Prostate gland (tissue), 2 donors: ENCODE measurements around the gene HELQ. TPM values are rescaled to one million over a fixed set of nuclear protein-coding genes. Genes with fewer than 3 reads are reported as not detected.

Experiments used
- DNase-seq: peaks from one replicate; pipeline ENCODE4 v3.0.0-alpha.2; 2019; ENCODE audit warnings: low spot score
- H3K27ac ChIP-seq, 2 donors: fragments of 200-600 bp; sonication (generic); 2 replicates each; pipeline ENCODE4 v1.5.1; 2017 to 2019
- H3K27me3 ChIP-seq: fragments of 200-600 bp; sonication (generic); replicated peaks from 2 replicates; pipeline ENCODE4 v1.5.1; 2019; ENCODE audit not compliant: insufficient read depth
- H3K36me3 ChIP-seq, 2 donors: fragments of 200-600 bp; sonication (generic); 1 replicate in 1 of 2; 2 replicates in 1 of 2; pipeline versions ENCODE4 v1.5.1 to v1.8.1; 2017 to 2019
- H3K4me1 ChIP-seq: fragments of 200-600 bp; sonication (generic); replicated peaks from 2 replicates; pipeline ENCODE4 v1.5.1; 2019
- H3K4me3 ChIP-seq, 2 donors: fragments of 200-600 bp; sonication (generic); 2 replicates each; pipeline ENCODE4 v1.5.1; 2017 to 2019
- H3K9me3 ChIP-seq: fragments of 200-600 bp; sonication (generic); 2 replicates; pipeline ENCODE4 v1.5.1; 2017
- CTCF ChIP-seq, 4 experiments: fragments of 200-600 bp in 2 of 4; fragments of 450-650 bp in 2 of 4; sonication (generic) in 2 of 4; IDR thresholded peaks; 1 replicate in 3 of 4; 2 replicates in 1 of 4; pipeline ENCODE4 v1.5.1; 2016 to 2019; ENCODE audit warnings: antibody characterized with exemption in 4 of 4, mild to moderate bottlenecking in 2 of 4, moderate library complexity in 2 of 4
- POLR2A ChIP-seq: fragments of 450-650 bp; IDR thresholded peaks from one replicate; pipeline ENCODE4 v1.6.1; 2016; ENCODE audit warnings: antibody characterized with exemption, mild to moderate bottlenecking
- POLR2AphosphoS5 ChIP-seq: sonication (generic); formaldehyde crosslinking; IDR thresholded peaks from one replicate; pipeline ENCODE4 v1.6.1; 2017; ENCODE audit warnings: antibody characterized with exemption
- WGBS: methylation state at CpG from one replicate; pipeline ENCODE4 v1.1.5; 2018; 5-methylcytosine and 5-hydroxymethylcytosine counted together
- intact Hi-C: fragments of 100-400 bp; cut with DNase I; formaldehyde crosslinking; loops from one replicate; pipeline ENCODE4 v1.14.2; 2022
- small RNA-seq, 2 donors: library from RNA; depleted of rRNA; stranded (forward); fragments of <200 nt; gene quantifications; one replicate each; pipeline ENCODE3, GENCODE V24; 2016
- total RNA-seq, 2 donors: library from RNA; depleted of rRNA; stranded (reverse); fragments of >200 nt; gene quantifications; one replicate each; pipeline ENCODE4 v1.1.0, GENCODE V29; 2016

Gene HELQ
- total RNA-seq, 2 donors from 2014 or later, result 15.5 to 20.9 TPM

GRCh38 chr4:83362492-83363329 lies 92.9 kb downstream of the HELQ start:
- Histone ChIP-seq H3K36me3 (no peaks in the 10 kb centered on the region), H3K4me1 (no peaks in the 10 kb centered on the region), H3K4me3 (no peak overlapping the region), H3K27ac (peak overlapping the region in 1 of 2 donors; percentile 46), H3K27me3 (no peaks in the 10 kb centered on the region), H3K9me3 (no peaks in the 10 kb centered on the region)
- TF ChIP-seq CTCF (IDR thresholded peaks at IDR 0.05) (peak in 3 of 4 experiments; percentile 15 to 39 (median 20)), POLR2A (no peak), POLR2AphosphoS5 (peak; percentile 72)
- intact Hi-C loops, result no loop called here
- peak; percentile 70 for DNase-seq
- WGBS, result 44% methylated on average over 9 of the region's 9 CpGs

- WGBS, result 92% methylated on average over 7 of the region's 7 CpGs
- no peak for DNase-seq
- TF ChIP-seq POLR2A (no peak), POLR2AphosphoS5 (no peak), CTCF (IDR thresholded peaks at IDR 0.05) (no peak)
- Histone ChIP-seq H3K9me3 (no peaks in the 10 kb centered on the region), H3K4me3 (no peak overlapping the region), H3K4me1 (no peaks in the 10 kb centered on the region), H3K36me3 (no peaks in the 10 kb centered on the region), H3K27ac (no peak overlapping the region), H3K27me3 (no peaks in the 10 kb centered on the region)
- intact Hi-C loops, result no loop called here
Measured at GRCh38 chr4:83361416-83362103, 94.1 kb downstream of the HELQ start.

GRCh38 chr4:83360018-83360417 lies 95.6 kb downstream of the HELQ start:
- TF ChIP-seq POLR2AphosphoS5, result no peak
- no peak for TF ChIP-seq POLR2A
- TF ChIP-seq CTCF (IDR thresholded peaks at IDR 0.05), result no peak
- WGBS, result 89% methylated on average over 4 of the region's 4 CpGs
- intact Hi-C loops, result no loop called here
- Histone ChIP-seq H3K36me3 (no peaks in the 10 kb centered on the region), H3K9me3 (no peaks in the 10 kb centered on the region), H3K4me3 (no peak overlapping the region), H3K4me1 (no peaks in the 10 kb centered on the region), H3K27ac (no peak overlapping the region), H3K27me3 (no peaks in the 10 kb centered on the region)
- DNase-seq, result no peak

- no peaks in the 10 kb centered on the region for H3K36me3 ChIP-seq
- TF ChIP-seq POLR2A (no peak), POLR2AphosphoS5 (no peak), CTCF (IDR thresholded peaks at IDR 0.05) (no peak)
- intact Hi-C loops, result no loop called here
- no peaks in the 10 kb centered on the region for H3K27me3 ChIP-seq
- H3K4me3 ChIP-seq, result no peak overlapping the region
- no peak for DNase-seq
- H3K27ac ChIP-seq, result no peak overlapping the region
- H3K9me3 ChIP-seq, result no peaks in the 10 kb centered on the region
- H3K4me1 ChIP-seq, result no peaks in the 10 kb centered on the region
- 79% methylated on average over 1 of the region's 1 CpG for WGBS
Measured at GRCh38 chr4:83358410-83358809, 97.2 kb downstream of the HELQ start.

Small RNA genes within 50 kb of the gene (small RNA-seq; reads per million reads assigned to genes)
- 0 reads per million in 2 donors for gene AC114781.5

Other genes with a start within 250 kb of the HELQ start
- 10 to 100 TPM; 12.8 to 13.1 TPM for gene COQ2, start 171.0 kb downstream of the HELQ start, total RNA-seq
- 1 to 10 TPM in 1 of 2 donors, under 1 TPM in 1; 0.82 to 1.5 TPM for gene HPSE, start 121.0 kb downstream of the HELQ start, total RNA-seq
- gene MRPS18C, start 235 bp upstream of the HELQ start, total RNA-seq, result 10 to 100 TPM; 12.2 to 30.8 TPM
- gene ABRAXAS1, start 29.3 kb upstream of the HELQ start, total RNA-seq, result 10 to 100 TPM; 11.6 to 13.1 TPM
- gene GPAT3, start 80.3 kb upstream of the HELQ start, total RNA-seq, result 1 to 10 TPM; 1.2 to 3.7 TPM